Cortex of kidney (tissue), 1 donor: ENCODE data around the gene KDM2B.
A peak's percentile ranks its signal among the peaks of the same experiment; 100 is the strongest.

Source experiments
- DNase-seq: peaks from one replicate; lab custom pipeline; 2025; lab: John Stamatoyannopoulos, UW

Gene KDM2B

GRCh38 chr12:121580959-121581685 is at the start of gene KDM2B:
TSS of gene KDM2B (minus strand) at chr12:121581023. CDS start at chr12:121580911, 112 bp downstream.
- DNase-seq: no peak

GRCh38 chr12:121628536-121628935 is 47.7 kb upstream of the KDM2B start:
- no peak for DNase-seq

GRCh38 chr12:121628037-121628436 is 47.2 kb upstream of the KDM2B start:
- DNase-seq: no peak

GRCh38 chr12:121626853-121627640 is 46.2 kb upstream of the KDM2B start:
- no peak for DNase-seq

GRCh38 chr12:121626087-121626852 is 45.4 kb upstream of the KDM2B start, which contains the start of gene ORAI1:
TSS of gene ORAI1 (plus strand) at chr12:121626530.
- DNase-seq: peak; percentile 77

- DNase-seq: no peak
Measured at GRCh38 chr12:121620333-121620891, 39.6 kb upstream of the KDM2B start.

GRCh38 chr12:121618659-121619233 is 37.9 kb upstream of the KDM2B start:
- no peak for DNase-seq

- no peak for DNase-seq
Measured at GRCh38 chr12:121614872-121615467, 34.1 kb upstream of the KDM2B start.

- no peak for DNase-seq
Measured at GRCh38 chr12:121613462-121613861, 32.6 kb upstream of the KDM2B start.

- DNase-seq: no peak
Measured at GRCh38 chr12:121611306-121611705, 30.5 kb upstream of the KDM2B start.

GRCh38 chr12:121610239-121611149 is 29.7 kb upstream of the KDM2B start:
- no peak for DNase-seq

- DNase-seq: no peak
Measured at GRCh38 chr12:121608301-121608700, 27.5 kb upstream of the KDM2B start.

- no peak for DNase-seq
Measured at GRCh38 chr12:121603581-121603980, 22.8 kb upstream of the KDM2B start.

- DNase-seq: no peak
Measured at GRCh38 chr12:121602766-121603165, 21.9 kb upstream of the KDM2B start.

GRCh38 chr12:121600702-121601336 is 20.0 kb upstream of the KDM2B start:
- DNase-seq: no peak

- DNase-seq: no peak
Measured at GRCh38 chr12:121596526-121596925, 15.7 kb upstream of the KDM2B start.

- DNase-seq: no peak
Measured at GRCh38 chr12:121595520-121595919, 14.7 kb upstream of the KDM2B start.

- DNase-seq: no peak
Measured at GRCh38 chr12:121592320-121592719, 11.5 kb upstream of the KDM2B start.

GRCh38 chr12:121590476-121591143 is 9.8 kb upstream of the KDM2B start:
- no peak for DNase-seq
